ENCODE measurements around the gene NLGN2.
A peak's percentile ranks its signal among the peaks of the same experiment; 100 is the strongest.

Gene NLGN2

DNA sequence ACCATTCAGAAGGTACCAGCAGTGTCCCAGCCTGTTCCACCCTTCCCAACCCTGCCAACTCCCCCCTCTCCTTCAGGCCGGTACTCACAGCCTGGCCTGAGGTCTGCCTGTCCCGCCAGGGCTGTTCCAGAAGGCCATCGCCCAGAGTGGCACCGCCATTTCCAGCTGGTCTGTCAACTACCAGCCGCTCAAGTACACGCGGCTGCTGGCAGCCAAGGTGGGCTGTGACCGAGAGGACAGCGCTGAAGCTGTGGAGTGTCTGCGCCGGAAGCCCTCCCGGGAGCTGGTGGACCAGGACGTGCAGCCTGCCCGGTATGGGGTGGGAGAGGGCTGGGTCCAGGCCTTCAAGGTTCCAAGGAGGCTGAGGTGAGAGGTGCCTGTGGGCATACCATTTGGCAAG lies 7.2 kb downstream of the NLGN2 start:
- no peak for DNase-seq

DNA sequence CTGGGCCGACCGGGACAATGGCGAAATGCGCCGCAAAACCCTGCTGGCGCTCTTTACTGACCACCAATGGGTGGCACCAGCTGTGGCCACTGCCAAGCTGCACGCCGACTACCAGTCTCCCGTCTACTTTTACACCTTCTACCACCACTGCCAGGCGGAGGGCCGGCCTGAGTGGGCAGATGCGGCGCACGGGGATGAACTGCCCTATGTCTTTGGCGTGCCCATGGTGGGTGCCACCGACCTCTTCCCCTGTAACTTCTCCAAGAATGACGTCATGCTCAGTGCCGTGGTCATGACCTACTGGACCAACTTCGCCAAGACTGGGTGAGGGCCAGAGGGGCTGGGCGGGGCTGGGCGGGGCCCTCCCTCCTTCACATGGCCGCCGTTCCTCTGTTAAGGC lies 8.1 kb downstream of the NLGN2 start:
- DNase-seq, result no peak

DNA sequence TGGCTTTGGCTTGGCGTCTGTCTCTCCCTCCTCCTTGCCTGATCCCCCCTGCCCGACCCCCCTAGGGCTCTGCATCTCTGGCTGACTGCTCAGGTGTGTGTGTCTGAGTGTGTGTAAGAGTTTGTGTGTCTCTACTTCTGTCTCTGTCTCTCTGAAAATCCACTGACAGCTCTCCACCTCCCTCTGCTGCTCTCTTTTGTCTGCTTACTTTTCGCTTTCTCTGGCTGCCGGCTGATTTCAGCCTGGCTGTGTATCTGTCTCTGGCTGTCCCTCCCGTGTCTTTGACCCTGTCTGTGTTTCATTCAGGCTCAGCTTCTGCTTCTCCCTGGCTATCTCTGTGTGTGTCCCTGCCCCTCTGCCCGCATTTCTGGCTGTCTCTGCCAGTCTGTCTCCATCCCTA lies 8.7 kb downstream of the NLGN2 start:
- DNase-seq, result no peak

DNA sequence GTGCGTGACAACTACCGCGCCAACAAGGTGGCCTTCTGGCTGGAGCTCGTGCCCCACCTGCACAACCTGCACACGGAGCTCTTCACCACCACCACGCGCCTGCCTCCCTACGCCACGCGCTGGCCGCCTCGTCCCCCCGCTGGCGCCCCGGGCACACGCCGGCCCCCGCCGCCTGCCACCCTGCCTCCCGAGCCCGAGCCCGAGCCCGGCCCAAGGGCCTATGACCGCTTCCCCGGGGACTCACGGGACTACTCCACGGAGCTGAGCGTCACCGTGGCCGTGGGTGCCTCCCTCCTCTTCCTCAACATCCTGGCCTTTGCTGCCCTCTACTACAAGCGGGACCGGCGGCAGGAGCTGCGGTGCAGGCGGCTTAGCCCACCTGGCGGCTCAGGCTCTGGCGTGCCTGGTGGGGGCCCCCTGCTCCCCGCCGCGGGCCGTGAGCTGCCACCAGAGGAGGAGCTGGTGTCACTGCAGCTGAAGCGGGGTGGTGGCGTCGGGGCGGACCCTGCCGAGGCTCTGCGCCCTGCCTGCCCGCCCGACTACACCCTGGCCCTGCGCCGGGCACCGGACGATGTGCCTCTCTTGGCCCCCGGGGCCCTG lies 9.5 kb downstream of the NLGN2 start:
- DNase-seq, result no peak

DNA sequence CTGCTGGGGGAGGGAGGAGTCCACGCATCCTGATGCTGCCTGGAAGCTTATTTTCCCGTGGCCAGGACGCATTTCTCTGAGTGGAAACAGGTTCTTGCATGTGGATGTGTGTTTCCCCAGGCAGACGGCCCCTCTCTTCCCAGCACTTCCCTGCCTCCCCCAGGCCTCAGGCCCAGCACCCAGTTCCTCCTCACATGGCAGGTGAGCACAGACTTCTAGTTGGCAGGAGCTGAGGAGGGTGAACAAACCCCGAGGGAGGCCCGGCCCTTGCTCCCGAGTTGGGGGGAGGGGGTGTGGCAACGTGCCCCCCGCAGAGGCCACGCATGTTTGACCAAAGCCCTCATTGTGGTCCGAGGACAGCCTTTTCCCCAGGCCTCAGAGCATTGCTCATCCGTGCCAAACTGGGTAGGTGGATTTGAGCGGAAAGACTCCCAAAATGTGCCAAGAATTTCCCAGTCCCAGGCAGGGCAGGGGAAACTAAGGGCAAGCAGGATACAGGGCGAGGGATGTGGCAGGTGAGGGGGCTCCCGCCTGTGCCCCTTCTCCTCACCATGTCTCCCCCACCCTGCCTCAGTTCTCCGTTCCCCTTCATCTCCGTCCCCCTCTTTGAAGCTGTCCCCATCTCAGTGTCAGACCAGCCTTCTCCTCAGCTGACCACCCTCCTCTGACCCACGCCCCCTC lies 11.0 kb downstream of the NLGN2 start:
- DNase-seq, result no peak

DNA sequence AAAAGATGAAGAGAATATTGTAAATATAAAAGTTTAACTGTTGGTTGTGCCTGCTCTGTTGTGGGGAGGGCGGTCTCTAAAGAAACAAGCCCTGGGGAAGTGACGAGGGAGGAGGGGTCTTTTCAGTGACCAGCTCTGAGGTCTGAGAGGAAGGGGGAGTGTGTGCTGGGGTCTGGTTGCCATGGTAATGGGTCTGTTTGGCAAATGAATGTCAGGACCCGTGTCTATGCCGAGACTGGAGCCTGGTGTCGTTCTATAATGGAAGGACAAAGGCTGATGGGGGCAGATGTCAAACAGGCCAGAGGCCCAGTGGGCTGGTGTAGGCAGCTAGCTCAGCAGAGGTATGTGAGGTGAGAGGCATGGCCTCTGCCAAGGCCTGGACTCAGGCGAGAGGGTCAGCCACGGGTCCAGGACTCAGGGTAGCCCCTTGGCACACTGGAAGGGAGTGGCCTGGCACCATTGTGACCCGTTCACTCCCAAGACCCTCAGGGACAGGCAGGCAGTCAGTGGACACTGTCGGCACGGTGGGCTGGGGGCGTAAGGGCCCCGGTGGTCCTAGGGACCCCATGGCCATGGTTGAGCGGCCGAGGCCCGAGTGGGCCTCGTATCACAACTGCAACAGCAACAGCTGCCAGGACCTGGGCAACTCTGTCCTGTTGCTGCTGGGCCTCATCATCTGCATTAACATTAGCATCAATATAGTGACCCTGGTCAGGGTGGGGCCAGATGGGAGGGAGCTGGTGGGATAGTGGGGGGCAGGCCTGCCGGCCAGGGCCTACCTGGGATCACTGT lies 12.4 kb downstream of the NLGN2 start, which contains the start of gene SPEM1:
Gene SPEM1, plus strand, starts transcription at position 506 of the 792 bp plus-strand sequence. Its CDS starts 61 bp downstream, at position 567.
- DNase-seq, result no peak

DNA sequence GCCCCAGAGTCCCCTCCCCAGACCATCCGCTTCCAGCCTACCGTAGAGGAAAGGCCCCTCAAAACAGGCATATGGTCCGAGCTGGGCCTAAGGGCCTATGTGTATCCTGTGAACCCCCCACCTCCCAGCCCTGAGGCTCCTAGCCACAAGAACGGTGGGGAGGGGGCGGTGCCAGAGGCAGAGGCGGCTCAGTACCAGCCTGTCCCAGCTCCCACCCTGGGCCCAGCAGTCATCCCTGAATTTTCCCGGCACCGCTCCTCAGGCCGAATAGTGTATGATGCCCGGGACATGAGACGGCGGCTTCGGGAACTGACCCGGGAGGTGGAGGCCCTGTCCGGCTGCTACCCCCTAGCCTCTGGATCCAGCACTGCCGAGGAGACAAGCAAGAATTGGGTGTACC lies 13.5 kb downstream of the NLGN2 start:
- no peak for DNase-seq

DNA sequence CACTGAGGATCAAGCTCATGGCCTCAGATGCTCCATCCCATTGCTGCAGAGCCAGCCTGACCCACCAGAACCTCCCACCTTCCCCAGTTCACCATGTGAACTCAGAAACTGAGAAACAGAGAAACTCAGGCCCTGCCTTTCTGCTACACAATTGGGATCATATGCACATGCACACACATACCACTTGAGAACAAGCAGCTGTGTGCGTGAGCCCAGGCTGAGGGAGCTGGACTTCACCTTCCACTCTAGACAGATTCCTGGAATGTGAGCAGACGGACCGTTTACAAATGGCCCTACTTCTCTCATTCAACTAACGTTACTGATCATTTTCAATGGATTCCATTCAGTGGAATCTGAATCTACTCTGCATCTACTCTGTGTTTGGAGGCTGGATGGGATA lies 16.0 kb downstream of the NLGN2 start:
- no peak for DNase-seq

DNA sequence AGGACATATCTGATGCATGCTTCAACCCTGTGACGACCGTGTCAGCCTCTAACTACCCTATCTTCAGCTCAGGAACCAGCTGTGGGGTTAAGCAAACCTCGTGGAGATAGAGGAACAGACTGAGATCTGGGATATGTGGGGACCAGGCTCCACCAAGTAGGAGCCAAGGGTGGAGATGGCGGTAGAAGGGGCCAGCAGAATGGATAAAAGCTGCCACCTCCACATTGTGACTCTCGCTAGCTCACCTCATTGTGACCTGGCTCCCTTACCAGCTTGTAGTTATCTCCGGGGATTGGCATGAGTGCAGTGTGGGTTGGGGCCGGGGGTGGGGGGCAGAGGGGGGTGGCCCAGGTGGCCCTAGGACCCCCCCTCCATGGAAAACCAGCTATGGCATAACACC lies 17.7 kb downstream of the NLGN2 start, which contains the start of gene SPEM2:
Gene SPEM2, plus strand, starts transcription at position 301 of the 400 bp plus-strand sequence. Its CDS starts 73 bp downstream, at position 374.
- no peak for DNase-seq

DNA sequence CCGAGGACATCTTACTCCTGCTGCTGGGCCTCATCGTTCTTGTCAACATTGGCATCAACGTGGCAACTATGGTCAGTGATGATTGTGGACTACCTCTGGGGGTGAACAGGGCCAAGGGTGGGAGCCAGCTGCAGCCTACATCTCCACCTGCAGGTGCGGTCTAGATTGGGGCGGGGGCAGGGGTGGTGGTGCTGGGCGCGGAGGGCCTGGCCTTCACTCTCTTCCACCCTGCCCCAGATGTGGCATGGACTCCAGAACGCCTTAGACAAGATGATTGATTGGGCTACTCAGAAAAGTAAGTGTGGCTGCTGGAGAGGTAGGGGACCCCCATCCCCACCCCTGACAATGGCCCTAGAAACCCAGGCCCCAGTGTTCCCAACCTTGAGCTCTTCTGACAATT lies 18.1 kb downstream of the NLGN2 start:
- no peak for DNase-seq

DNA sequence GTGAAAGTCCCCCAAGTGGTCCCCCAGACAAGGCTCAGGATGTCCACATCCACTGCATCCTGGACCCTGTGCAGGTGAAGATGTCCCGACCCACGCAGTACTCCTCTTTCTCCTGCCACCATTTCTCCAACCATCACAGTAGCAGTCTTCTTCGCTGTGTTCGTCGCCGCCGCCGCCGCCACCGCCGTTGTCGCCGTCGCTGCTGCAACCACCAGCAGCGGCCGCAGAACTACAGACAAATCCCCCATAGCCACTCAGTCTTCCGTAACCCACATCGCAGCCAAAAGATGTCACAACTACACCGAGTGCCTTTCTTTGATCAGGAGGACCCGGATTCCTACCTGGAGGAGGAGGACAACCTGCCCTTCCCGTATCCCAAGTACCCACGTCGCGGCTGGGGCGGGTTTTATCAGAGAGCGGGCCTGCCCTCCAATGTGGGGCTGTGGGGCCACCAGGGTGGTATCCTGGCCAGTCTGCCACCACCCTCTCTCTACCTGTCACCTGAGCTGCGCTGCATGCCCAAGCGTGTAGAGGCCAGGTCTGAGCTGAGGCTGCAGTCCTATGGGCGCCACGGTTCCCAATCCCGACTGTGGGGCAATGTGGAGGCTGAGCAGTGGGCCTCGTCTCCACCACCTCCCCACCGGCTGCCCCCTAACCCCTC lies 18.7 kb downstream of the NLGN2 start:
- DNase-seq, result no peak

DNA sequence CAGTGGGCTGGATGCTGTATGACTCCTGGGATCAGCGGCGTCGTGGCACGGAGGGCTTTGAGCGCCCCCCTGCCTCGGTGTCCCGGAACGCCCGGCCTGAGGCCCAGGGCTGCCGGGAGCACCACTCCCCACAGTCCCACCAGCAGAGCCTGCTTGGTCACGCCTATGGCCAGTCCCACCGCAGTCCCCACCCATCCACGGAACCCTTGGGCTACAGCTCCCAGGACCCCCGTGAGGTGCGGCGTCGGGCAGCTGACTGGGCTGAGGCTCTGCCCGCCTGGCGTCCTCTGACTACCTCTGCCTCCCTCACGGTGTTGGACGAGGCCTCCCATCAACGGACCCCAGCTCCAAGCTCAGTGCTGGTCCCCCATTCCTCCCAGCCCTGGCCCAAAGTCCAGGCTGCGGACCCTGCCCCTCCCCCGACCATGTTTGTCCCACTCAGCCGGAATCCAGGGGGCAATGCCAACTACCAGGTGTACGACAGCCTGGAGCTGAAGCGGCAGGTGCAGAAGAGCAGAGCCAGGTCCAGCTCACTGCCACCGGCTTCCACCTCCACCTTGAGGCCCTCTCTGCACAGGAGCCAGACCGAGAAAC lies 19.3 kb downstream of the NLGN2 start:
- DNase-seq, result no peak

DNA sequence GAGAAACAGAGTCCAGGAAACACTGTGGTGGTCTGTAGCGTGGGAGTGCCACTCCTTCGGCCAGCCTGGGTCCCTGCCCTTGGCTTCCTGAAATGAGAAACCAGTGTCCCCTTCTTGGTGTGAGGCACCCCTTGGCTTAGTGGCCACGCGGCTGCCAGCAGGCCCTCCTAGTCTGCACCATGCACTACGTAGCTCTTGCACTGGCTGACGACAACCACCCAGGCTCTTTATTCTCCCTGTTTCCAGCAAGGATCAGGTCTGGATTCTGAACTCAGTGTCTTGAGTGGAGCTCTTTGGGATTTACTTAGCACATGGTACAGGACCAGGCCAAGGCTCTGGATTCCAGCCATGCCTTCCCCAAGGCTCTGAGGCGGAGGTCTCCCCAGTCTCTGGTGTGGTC lies 19.9 kb downstream of the NLGN2 start:
- no peak for DNase-seq

DNA sequence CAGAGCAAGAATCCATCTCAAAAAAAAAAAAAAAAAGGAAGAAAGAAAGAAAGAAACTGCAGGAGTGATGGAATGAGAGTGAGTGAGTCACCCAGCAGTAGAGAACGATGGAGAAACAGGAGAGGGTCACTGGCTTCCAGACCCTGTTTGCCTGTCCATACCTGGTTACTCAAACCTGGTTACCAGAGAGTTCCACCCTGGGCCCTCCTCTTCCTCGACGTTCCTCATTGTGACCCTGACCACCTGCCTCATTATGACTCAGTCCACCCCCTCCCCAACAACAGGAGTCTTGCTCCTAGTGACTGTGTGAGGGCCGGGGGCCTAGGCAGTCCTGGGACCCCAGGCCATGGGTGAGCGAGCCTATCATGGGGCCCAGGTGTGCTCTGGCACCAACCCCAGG lies 20.9 kb downstream of the NLGN2 start, which contains the start of gene SPEM3:
Gene SPEM3, plus strand, starts transcription at position 301 of the 400 bp plus-strand sequence. Its CDS starts 46 bp downstream, at position 347.
- no peak for DNase-seq

DNA sequence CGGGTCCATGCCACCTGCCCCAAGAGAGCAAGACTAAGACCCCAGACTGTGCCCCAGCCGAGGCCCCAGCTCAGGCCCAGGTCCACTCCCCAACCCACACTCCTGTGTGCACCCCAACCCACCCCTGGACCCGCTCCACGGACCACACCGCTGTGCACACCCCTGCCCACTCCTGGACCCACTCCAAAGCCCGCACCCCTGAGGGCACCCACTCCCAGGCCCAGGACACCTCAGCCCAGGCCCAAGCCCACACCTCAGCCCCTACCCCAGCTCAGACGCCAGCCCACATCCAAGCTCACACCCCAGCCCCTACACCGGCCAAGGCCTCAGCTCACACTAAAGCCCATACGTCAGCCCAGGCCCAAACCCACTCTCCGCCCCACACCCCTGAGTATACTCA lies 22.1 kb downstream of the NLGN2 start:
- DNase-seq, result no peak

DNA sequence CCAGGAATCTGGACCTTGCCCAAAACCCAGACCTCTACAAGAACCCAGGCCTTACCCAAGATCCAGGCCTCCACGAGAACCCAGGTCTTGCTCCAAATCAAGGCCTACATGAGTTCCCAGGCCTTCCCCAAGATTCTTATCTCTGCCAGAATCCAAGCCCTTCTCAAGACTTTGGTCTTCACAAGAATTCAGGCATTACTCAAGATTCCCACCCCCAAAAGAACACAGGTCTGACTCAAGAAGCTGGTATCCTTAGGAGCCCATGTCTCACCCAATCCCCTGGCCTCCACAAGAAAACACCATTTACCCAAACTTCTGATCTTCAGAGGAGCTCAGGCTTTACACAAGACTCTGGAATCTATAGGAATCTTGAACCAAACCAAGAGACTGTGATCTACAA lies 23.6 kb downstream of the NLGN2 start:
- no peak for DNase-seq

DNA sequence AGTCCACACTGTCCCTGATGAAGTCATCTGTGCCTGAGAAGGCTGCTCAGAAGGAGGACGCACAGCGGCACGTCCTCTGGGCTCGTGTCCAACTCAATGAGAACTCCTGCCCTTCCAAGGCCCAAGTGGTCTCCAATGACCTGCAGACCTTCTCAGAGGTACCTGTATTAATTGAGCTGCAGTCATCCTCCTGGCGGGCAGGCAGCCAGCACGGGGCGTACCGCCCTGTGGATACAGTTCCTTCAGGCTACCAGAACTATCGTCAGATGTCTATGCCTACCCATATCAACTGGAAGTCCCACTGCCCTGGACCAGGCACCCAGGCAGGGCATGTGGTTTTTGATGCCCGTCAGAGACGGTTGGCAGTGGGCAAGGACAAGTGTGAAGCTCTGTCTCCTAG lies 24.7 kb downstream of the NLGN2 start:
- no peak for DNase-seq

DNA sequence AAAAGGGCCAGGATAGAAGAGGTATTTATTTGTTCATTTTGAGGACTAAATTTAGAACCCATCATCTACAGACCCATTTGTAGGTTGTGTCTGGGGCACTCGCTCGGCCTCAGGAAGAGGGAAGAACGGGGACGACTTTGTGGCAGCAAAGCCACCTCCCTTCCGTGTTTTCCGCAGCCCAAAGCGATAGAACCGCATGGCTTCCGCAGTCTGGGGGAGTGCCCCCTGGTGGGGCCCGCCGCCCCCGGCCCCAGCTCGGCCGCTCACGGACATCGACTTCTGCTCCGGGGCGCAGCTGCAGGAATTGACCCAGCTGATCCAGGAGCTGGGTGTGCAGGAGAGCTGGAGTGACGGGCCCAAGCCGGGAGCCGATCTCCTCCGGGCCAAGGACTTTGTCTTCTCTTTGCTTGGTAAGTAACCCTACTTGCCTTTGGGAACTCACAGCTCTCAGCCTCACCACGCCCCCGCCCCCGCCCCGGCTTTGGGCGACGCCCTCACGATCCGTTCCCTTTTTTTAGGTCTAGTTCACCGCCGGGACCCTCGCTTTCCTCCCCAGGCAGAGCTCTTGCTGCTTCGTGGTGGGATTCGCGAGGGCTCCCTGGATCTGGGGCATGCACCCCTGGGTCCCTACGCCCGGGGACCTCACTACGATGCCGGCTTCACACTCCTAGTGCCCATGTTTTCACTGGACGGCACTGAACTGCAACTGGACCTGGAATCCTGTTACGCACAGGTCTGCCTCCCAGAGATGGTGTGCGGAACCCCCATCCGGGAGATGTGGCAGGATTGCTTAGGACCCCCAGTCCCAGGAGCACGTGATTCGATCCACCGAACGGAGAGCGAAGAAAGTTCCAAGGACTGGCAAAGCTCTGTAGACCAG lies 28.3 kb downstream of the NLGN2 start:
- DNase-seq, result peak; percentile 57 to 80 (median 68)

DNA sequence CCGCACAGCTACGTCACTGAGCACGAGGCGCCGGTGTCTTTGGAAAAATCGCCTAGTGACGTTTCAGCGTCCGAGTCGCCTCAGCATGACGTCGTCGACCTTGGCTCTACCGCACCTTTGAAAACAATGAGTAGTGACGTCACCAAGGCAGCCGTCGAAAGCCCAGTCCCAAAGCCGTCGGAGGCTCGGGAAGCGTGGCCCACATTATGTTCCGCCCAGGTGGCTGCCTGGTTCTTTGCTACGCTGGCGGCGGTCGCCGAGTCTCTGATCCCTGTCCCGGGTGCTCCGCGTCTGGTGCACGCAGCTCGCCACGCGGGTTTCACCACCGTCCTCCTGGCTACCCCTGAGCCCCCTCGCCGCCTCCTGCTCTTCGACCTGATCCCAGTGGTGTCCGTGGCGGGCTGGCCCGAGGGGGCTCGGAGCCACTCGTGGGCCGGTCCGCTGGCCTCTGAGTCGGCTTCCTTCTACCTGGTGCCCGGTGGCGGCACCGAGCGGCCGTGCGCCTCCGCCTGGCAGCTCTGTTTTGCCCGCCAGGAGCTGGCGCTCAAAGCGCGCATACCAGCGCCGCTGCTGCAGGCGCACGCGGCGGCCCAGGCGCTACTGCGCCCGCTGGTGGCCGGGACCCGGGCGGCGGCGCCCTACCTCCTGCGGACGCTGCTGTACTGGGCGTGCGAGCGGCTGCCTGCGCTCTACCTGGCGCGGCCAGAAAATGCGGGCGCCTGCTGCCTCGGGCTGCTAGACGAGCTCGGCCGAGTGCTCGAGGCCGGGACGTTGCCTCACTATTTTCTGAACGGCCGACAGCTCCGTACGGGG lies 29.1 kb downstream of the NLGN2 start:
- DNase-seq, result peak; percentile 86 to 95 (median 90)

DNA sequence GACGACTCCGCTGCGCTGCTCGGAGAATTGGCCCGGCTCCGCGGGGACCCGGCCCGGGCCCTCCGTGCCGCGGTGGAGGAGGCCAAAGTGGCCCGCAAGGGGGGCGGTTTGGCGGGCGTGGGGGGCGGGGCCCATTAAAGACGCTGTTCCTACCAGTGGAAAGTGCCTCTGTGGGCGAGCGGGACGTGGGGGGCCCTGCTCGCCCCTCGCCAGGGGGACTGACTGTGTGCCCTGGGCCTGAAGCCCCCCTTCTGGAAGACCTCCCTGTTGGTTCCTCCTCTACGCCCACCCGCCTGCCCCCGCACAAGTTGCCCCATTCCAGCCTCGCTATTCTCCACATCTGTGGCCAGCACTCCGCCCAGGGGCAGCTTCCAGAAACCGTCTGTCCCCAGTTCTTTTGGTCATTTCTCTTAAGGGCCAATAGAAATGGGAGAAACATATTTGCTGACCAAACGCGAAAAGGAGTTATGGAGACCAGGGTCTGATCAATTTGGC lies 29.8 kb downstream of the NLGN2 start:
- no peak for DNase-seq
